Measurements from ENCODE around the gene KCNJ11. TPM values are rescaled to one million over a fixed set of nuclear protein-coding genes. Genes with fewer than 3 reads are reported as not detected.

KCNJ11 gene
- total and polyA plus RNA-seq, 11 donors, result 11.5 to 32.4 (median 17.6) TPM

DNA sequence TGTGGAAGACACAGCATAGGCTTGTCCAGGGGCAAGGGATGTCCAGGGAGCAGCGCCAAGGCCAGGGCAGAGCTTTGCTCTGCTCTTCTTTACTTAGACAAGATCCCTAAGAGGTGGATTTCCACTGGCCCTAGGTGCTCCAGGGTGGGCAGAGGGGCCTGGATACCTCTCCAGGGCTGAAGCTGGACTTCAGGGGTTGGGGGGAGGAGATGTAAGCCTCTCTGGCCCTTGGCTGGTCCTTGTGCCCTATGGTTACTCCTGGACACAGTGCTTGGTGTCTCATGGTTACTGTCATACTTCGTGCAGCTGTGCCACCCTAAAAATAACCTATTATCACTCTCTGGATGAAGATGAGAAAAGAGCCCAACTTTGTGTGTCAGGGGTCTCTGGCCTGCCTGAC is 12.9 kb upstream of the KCNJ11 start:
- intact Hi-C loops (cut with DNase I), result no loop called here
- peaks cover 0 to 20% (median 14%) of the 10 kb centered on the region in 12 donors for H3K4me1 ChIP-seq
- DNase-seq (no peak), ATAC-seq (no peak)
- TF ChIP-seq, protein P1, sequence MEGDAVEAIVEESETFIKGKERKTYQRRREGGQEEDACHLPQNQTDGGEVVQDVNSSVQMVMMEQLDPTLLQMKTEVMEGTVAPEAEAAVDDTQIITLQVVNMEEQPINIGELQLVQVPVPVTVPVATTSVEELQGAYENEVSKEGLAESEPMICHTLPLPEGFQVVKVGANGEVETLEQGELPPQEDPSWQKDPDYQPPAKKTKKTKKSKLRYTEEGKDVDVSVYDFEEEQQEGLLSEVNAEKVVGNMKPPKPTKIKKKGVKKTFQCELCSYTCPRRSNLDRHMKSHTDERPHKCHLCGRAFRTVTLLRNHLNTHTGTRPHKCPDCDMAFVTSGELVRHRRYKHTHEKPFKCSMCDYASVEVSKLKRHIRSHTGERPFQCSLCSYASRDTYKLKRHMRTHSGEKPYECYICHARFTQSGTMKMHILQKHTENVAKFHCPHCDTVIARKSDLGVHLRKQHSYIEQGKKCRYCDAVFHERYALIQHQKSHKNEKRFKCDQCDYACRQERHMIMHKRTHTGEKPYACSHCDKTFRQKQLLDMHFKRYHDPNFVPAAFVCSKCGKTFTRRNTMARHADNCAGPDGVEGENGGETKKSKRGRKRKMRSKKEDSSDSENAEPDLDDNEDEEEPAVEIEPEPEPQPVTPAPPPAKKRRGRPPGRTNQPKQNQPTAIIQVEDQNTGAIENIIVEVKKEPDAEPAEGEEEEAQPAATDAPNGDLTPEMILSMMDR (IDR thresholded peaks at IDR 0.05), result no peak
- TF ChIP-seq POLR2A (IDR thresholded peaks at IDR 0.05), result no peak
- no peak overlapping the region for H3K27ac ChIP-seq
- WGBS, 4 donors, result 60 to 83% (median 74%) methylated on average over 2 of the region's 2 CpGs
- H3K9me3 ChIP-seq, result no peaks in the 10 kb centered on the region
- H3K4me3 ChIP-seq, result no peak overlapping the region
- no peaks in the 10 kb centered on the region for H3K36me3 ChIP-seq
- no peaks in the 10 kb centered on the region for H3K27me3 ChIP-seq

GRCh38 chr11:17400048-17400775 is 11.8 kb upstream of the KCNJ11 start:
- Histone ChIP-seq H3K36me3 (no peaks in the 10 kb centered on the region), H3K4me1 (peaks cover 0 to 9% (median 4%) of the 10 kb centered on the region in 12 donors), H3K27ac (no peak overlapping the region), H3K4me3 (no peak overlapping the region), H3K27me3 (no peaks in the 10 kb centered on the region), H3K9me3 (no peaks in the 10 kb centered on the region)
- TF ChIP-seq, protein P1 (IDR thresholded peaks at IDR 0.05), result no peak
- WGBS, 4 donors, result 87 to 91% (median 89%) methylated on average over 19 of the region's 19 CpGs
- intact Hi-C loops (cut with DNase I), result no loop called here
- no peak for DNase-seq
- no peak for ATAC-seq

DNA sequence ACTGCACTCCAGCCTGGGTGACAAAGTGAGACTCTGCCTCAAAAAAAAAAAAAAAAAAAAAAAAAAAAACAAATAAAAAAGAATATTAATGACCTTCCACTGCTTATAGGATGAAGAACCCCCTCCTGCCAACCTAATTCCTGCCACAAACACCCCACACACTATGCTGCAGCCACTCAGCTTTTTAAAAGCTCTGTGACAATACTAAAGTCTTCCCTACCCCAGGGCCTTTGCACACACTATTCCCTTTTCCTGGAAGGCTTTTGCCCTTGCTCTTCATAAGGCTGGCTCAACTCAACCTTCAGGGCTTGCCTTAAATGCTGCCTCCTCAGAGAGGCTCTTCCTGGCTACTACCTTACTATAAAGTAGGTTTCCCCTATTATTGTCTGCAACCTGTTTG is 10.8 kb upstream of the KCNJ11 start:
- Histone ChIP-seq H3K4me3 (no peak overlapping the region), H3K36me3 (no peaks in the 10 kb centered on the region), H3K27me3 (no peaks in the 10 kb centered on the region), H3K27ac (no peak overlapping the region), H3K9me3 (no peaks in the 10 kb centered on the region), H3K4me1 (peaks cover 0 to 6% (median 0%) of the 10 kb centered on the region in 12 donors)
- intact Hi-C loops (cut with DNase I), result no loop called here
- TF ChIP-seq POLR2A (IDR thresholded peaks at IDR 0.05), result no peak
- TF ChIP-seq, protein P1 (IDR thresholded peaks at IDR 0.05), result no peak
- no peak for ATAC-seq
- no peak for DNase-seq

DNA sequence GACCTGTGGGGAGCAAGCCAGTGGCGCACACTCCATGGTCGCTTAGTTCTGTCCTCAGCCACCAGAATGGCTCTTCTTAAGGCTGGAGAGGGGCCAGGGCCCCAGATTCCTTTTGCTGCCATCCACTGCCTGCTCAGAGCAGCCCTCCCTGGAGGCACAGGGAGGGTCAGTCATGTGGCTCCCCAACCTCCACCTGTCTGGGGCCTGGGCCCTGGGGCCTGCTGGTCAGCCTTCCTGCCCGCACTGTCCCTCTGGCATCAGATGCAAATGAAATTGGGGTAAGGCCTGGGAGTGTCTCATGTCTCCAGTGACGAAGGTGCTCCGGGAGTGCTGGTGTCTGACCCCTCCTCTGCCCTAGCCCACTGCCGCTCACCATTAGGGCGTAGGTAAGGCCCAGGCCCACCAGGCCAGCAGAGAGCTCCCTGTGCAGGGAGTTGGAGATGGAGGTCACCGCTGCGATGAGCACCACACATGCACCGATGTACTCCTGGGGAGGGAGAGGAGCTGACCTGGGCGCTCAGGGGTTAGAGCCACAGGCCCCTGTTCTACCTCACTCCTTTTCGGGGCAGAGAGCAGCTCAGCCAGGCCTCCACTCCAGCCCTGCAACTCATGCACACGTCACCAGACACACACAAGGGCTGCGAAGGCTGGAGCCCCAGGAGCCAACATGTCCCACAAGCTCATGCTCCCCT is 9.0 kb upstream of the KCNJ11 start:
- no peak overlapping the region for H3K27ac ChIP-seq
- WGBS, 4 donors, result 91 to 97% (median 94%) methylated on average over 9 to 14 of the region's 14 CpGs
- no peak overlapping the region for H3K4me3 ChIP-seq
- intact Hi-C loops (cut with DNase I), result no loop called here
- no peak for TF ChIP-seq POLR2A (IDR thresholded peaks at IDR 0.05)
- TF ChIP-seq, protein P1 (IDR thresholded peaks at IDR 0.05), result no peak
- ATAC-seq (no peak), DNase-seq (no peak)
- no peaks in the 10 kb centered on the region for H3K27me3 ChIP-seq
- peaks cover 0 to 6% (median 0%) of the 10 kb centered on the region in 12 donors for H3K4me1 ChIP-seq
- H3K9me3 ChIP-seq, result no peaks in the 10 kb centered on the region
- H3K36me3 ChIP-seq, result no peaks in the 10 kb centered on the region
